ENCODE data around the gene GRIA4. TPM values are rescaled to one million over a fixed set of nuclear protein-coding genes. Genes with fewer than 3 reads are reported as not detected.

The GRIA4 gene
- total and polyA plus RNA-seq, 2 donors (not counting 1 experiment from before 2014, with no cell fraction given) = 0.15 to 0.50 TPM

GRCh38 chr11:105610871-105611571 lies 1.1 kb downstream of the GRIA4 start:
- no peak for TF ChIP-seq CTCF (conservative IDR thresholded peaks at IDR 0.05 in 1 of 2, IDR thresholded peaks at IDR 0.05 in 1 of 2; ENCODE audit: low read depth in 1 of 2, low read length in 2 of 2)
- no peak for TF ChIP-seq EZH2 (IDR thresholded peaks at IDR 0.05; ENCODE audit: low read length, missing control alignments)
- DNase-seq (ENCODE audit: low read depth in 2 of 2) = no peak
- H4K20me1 ChIP-seq (ENCODE audit: control insufficient read depth, extremely low read depth, insufficient read depth, low read length) = no peaks in the 10 kb centered on the region
- no peak overlapping the region for H3K27ac ChIP-seq (ENCODE audit: insufficient read depth, low read length)
- peak overlapping the region; percentile 67 for H2AFZ ChIP-seq (ENCODE audit: low read length)
- peak overlapping the region; percentile 43 to 70 (median 54) for H3K4me3 ChIP-seq (replicated peaks in 1 of 4; ENCODE audit: control extremely low read depth in 1 of 4, insufficient read depth in 1 of 4, low read depth in 3 of 4, low read length in 4 of 4)
- no peak overlapping the region for H3K9ac ChIP-seq (ENCODE audit: insufficient read depth, low read length)
- H3K27me3 ChIP-seq (ENCODE audit: control insufficient read depth, insufficient read depth, low read length) = peaks cover 5% of the 10 kb centered on the region
- no peaks in the 10 kb centered on the region for H3K36me3 ChIP-seq (ENCODE audit: control insufficient read depth, insufficient read depth, low read length)
- H3K9me3 ChIP-seq (ENCODE audit: control insufficient read depth, insufficient read depth, low read depth, low read length) = no peaks in the 10 kb centered on the region
- H3K4me1 ChIP-seq (ENCODE audit: control insufficient read depth, extremely low read depth, insufficient read depth, low read length) = peaks cover 6% of the 10 kb centered on the region
- H3K4me2 ChIP-seq (ENCODE audit: extremely low read depth, insufficient read depth, low read length) = peak overlapping the region; percentile 93
- no peaks in the 10 kb centered on the region for H3K79me2 ChIP-seq (ENCODE audit: control insufficient read depth, insufficient read depth, low read length)

- no peak overlapping the region for H2AFZ ChIP-seq (ENCODE audit: low read length)
- no peaks in the 10 kb centered on the region for H3K9me3 ChIP-seq (ENCODE audit: control insufficient read depth, insufficient read depth, low read depth, low read length)
- peaks cover 6% of the 10 kb centered on the region for H3K4me1 ChIP-seq (ENCODE audit: control insufficient read depth, extremely low read depth, insufficient read depth, low read length)
- H3K4me3 ChIP-seq (replicated peaks in 1 of 4; ENCODE audit: control extremely low read depth in 1 of 4, insufficient read depth in 1 of 4, low read depth in 3 of 4, low read length in 4 of 4) = peak overlapping the region in 2 of 4 experiments; percentile 7 to 70
- H3K27ac ChIP-seq (ENCODE audit: insufficient read depth, low read length) = no peak overlapping the region
- TF ChIP-seq EZH2 (IDR thresholded peaks at IDR 0.05; ENCODE audit: low read length, missing control alignments) = no peak
- TF ChIP-seq CTCF (conservative IDR thresholded peaks at IDR 0.05 in 1 of 2, IDR thresholded peaks at IDR 0.05 in 1 of 2; ENCODE audit: low read depth in 1 of 2, low read length in 2 of 2) = no peak
- no peak overlapping the region for H3K9ac ChIP-seq (ENCODE audit: insufficient read depth, low read length)
- no peaks in the 10 kb centered on the region for H3K79me2 ChIP-seq (ENCODE audit: control insufficient read depth, insufficient read depth, low read length)
- peaks cover 5% of the 10 kb centered on the region for H3K27me3 ChIP-seq (ENCODE audit: control insufficient read depth, insufficient read depth, low read length)
- H4K20me1 ChIP-seq (ENCODE audit: control insufficient read depth, extremely low read depth, insufficient read depth, low read length) = no peaks in the 10 kb centered on the region
- no peaks in the 10 kb centered on the region for H3K36me3 ChIP-seq (ENCODE audit: control insufficient read depth, insufficient read depth, low read length)
- H3K4me2 ChIP-seq (ENCODE audit: extremely low read depth, insufficient read depth, low read length) = peak overlapping the region; percentile 93
- DNase-seq (ENCODE audit: low read depth in 2 of 2) = peak in 1 of 2 donors; percentile 10
These were observed 1.9 kb downstream of the GRIA4 start for GRCh38 chr11:105611572-105612441.

GRCh38 chr11:105612771-105613170 lies 2.9 kb downstream of the GRIA4 start:
- TF ChIP-seq CTCF (conservative IDR thresholded peaks at IDR 0.05 in 1 of 2, IDR thresholded peaks at IDR 0.05 in 1 of 2; ENCODE audit: low read depth in 1 of 2, low read length in 2 of 2) = no peak
- TF ChIP-seq EZH2 (IDR thresholded peaks at IDR 0.05; ENCODE audit: low read length, missing control alignments) = no peak
- no peak overlapping the region for H3K4me3 ChIP-seq (replicated peaks in 1 of 4; ENCODE audit: control extremely low read depth in 1 of 4, insufficient read depth in 1 of 4, low read depth in 3 of 4, low read length in 4 of 4)

More at GRCh38 chr11:105612771-105613170, 2.9 kb downstream of the GRIA4 start:
- H3K27ac ChIP-seq (ENCODE audit: insufficient read depth, low read length) = no peak overlapping the region
- H3K79me2 ChIP-seq (ENCODE audit: control insufficient read depth, insufficient read depth, low read length) = no peaks in the 10 kb centered on the region
- H3K9ac ChIP-seq (ENCODE audit: insufficient read depth, low read length) = no peak overlapping the region
- DNase-seq (ENCODE audit: low read depth in 2 of 2) = no peak
- H3K9me3 ChIP-seq (ENCODE audit: control insufficient read depth, insufficient read depth, low read depth, low read length) = no peaks in the 10 kb centered on the region
- peaks cover 6% of the 10 kb centered on the region for H3K4me1 ChIP-seq (ENCODE audit: control insufficient read depth, extremely low read depth, insufficient read depth, low read length)
- H4K20me1 ChIP-seq (ENCODE audit: control insufficient read depth, extremely low read depth, insufficient read depth, low read length) = no peaks in the 10 kb centered on the region
- H3K36me3 ChIP-seq (ENCODE audit: control insufficient read depth, insufficient read depth, low read length) = no peaks in the 10 kb centered on the region
- H2AFZ ChIP-seq (ENCODE audit: low read length) = no peak overlapping the region
- no peak overlapping the region for H3K4me2 ChIP-seq (ENCODE audit: extremely low read depth, insufficient read depth, low read length)
- H3K27me3 ChIP-seq (ENCODE audit: control insufficient read depth, insufficient read depth, low read length) = peaks cover 5% of the 10 kb centered on the region

All from fibroblast of lung (primary cell).